Measurements from ENCODE around the gene SYT14.
A peak's percentile ranks its signal among the peaks of the same experiment; 100 is the strongest.

Gene SYT14

DNA sequence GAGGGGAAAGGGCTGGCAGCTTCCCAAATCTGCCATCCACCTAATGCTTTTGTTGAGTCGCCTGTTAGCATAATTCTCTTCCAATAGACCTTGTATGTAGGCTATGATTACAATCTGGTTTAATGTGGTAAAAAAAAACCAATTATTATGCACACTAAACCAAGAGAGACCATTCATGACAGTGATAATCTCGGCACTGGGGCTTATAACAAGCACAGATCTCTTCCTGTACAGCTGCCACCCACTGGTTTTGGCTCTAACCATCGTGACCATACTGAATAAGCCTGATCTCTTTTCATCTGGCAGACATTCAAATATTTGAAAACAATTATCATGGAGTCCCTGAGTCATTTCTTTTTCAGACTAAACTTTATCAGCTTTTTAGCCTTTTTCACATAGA is 12.0 kb upstream of the SYT14 start:
- ATAC-seq = peak; percentile 97
- TF ChIP-seq ZFP30 (CRISPR knock-in tag; IDR thresholded peaks at IDR 0.05) (no peak), ISL1 (CRISPR knock-in tag; IDR thresholded peaks at IDR 0.05) (no peak), SNAI2 (CRISPR knock-in tag; IDR thresholded peaks at IDR 0.05) (no peak), PPARA (CRISPR knock-in tag; IDR thresholded peaks at IDR 0.05; ENCODE audit: borderline replicate concordance) (no peak), GLIS3 (CRISPR knock-in tag; IDR thresholded peaks at IDR 0.05) (no peak), POU6F1 (CRISPR knock-in tag; IDR thresholded peaks at IDR 0.05; ENCODE audit: borderline replicate concordance, low read depth) (no peak), ESRRG (CRISPR knock-in tag; IDR thresholded peaks at IDR 0.05) (no peak), ZNF70 (CRISPR knock-in tag; IDR thresholded peaks at IDR 0.05) (no peak), RARB (CRISPR knock-in tag; IDR thresholded peaks at IDR 0.05) (no peak)

GRCh38 chr1:209927466-209927865 is 10.6 kb upstream of the SYT14 start:
- ATAC-seq = no peak

DNA sequence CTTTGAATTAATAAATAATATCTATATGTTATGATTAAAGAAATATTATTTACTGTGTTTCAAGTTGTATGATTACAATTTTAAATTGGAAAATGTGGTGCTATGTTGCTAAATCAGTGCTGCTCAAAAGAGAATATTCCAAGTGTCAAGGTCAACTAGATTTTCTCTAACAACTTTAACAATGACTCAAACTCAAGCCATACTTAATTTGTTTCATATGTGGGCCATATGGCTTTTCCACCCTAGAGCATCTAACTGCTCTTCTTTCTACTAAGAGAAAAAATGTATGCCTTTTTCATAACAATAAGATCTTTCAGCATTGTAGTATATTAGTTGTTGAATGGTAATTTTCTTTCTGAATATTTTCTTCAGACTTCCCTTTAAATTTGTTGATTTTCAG is 8.3 kb upstream of the SYT14 start:
- peak; percentile 43; the same call in 2 of the 3 replicates for ATAC-seq
- no peak for TF ChIP-seq OSR1 (CRISPR knock-in tag; IDR thresholded peaks at IDR 0.05)
- no peak for TF ChIP-seq GLIS3 (CRISPR knock-in tag; IDR thresholded peaks at IDR 0.05)
- no peak for TF ChIP-seq RARB (CRISPR knock-in tag; IDR thresholded peaks at IDR 0.05)
- no peak for TF ChIP-seq BACH2 (CRISPR knock-in tag; IDR thresholded peaks at IDR 0.05; ENCODE audit: borderline replicate concordance)
- TF ChIP-seq, protein P1, sequence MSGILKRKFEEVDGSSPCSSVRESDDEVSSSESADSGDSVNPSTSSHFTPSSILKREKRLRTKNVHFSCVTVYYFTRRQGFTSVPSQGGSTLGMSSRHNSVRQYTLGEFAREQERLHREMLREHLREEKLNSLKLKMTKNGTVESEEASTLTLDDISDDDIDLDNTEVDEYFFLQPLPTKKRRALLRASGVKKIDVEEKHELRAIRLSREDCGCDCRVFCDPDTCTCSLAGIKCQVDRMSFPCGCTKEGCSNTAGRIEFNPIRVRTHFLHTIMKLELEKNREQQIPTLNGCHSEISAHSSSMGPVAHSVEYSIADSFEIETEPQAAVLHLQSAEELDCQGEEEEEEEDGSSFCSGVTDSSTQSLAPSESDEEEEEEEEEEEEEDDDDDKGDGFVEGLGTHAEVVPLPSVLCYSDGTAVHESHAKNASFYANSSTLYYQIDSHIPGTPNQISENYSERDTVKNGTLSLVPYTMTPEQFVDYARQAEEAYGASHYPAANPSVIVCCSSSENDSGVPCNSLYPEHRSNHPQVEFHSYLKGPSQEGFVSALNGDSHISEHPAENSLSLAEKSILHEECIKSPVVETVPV (CRISPR knock-in tag; IDR thresholded peaks at IDR 0.05) = no peak
- TF ChIP-seq CSDC2 (CRISPR knock-in tag; IDR thresholded peaks at IDR 0.05) = no peak

More at GRCh38 chr1:209927466-209927865, 10.6 kb upstream of the SYT14 start:
- TF ChIP-seq ZFP3 (CRISPR knock-in tag; IDR thresholded peaks at IDR 0.05) (no peak), ESRRG (CRISPR knock-in tag; IDR thresholded peaks at IDR 0.05) (no peak), RARB (CRISPR knock-in tag; IDR thresholded peaks at IDR 0.05) (no peak), ZNF70 (CRISPR knock-in tag; IDR thresholded peaks at IDR 0.05) (no peak), ZFP30 (CRISPR knock-in tag; IDR thresholded peaks at IDR 0.05) (no peak), TCF4 (CRISPR knock-in tag; IDR thresholded peaks at IDR 0.05; ENCODE audit: borderline replicate concordance) (no peak), OSR1 (CRISPR knock-in tag; IDR thresholded peaks at IDR 0.05) (no peak), PPARA (CRISPR knock-in tag; IDR thresholded peaks at IDR 0.05; ENCODE audit: borderline replicate concordance) (no peak)

DNA sequence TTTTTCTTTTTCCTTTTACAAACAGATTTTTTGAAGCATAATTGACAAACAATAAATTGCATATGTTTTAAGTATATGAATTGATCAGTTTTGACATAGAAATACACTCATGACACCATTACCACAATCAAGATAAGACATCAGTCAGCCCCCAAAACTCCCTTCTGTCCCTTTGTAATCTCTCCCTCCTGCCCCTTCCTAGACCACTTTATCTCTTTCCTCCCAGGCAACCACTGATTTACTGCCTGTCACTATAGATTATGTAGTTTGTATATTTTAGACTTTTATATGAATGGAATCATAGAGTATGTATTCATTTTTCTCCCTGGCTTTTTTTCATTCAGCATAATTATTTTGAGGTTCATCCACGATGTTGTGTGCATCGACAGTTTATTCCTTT is 6.9 kb upstream of the SYT14 start:
- no peak for TF ChIP-seq PATZ1 (CRISPR knock-in tag; IDR thresholded peaks at IDR 0.05; ENCODE audit: borderline replicate concordance)
- no peak for TF ChIP-seq GLIS3 (CRISPR knock-in tag; IDR thresholded peaks at IDR 0.05)
- TF ChIP-seq ZC3H10 (CRISPR knock-in tag; IDR thresholded peaks at IDR 0.05) = no peak
- no peak for TF ChIP-seq OSR1 (CRISPR knock-in tag; IDR thresholded peaks at IDR 0.05)
- TF ChIP-seq PPARA (CRISPR knock-in tag; IDR thresholded peaks at IDR 0.05; ENCODE audit: borderline replicate concordance) = no peak
- TF ChIP-seq BACH2 (CRISPR knock-in tag; IDR thresholded peaks at IDR 0.05; ENCODE audit: borderline replicate concordance) = no peak
- no peak for TF ChIP-seq ZFP30 (CRISPR knock-in tag; IDR thresholded peaks at IDR 0.05)
- no peak for TF ChIP-seq TOX (CRISPR knock-in tag; IDR thresholded peaks at IDR 0.05; ENCODE audit: borderline replicate concordance)
- no peak for TF ChIP-seq CSDC2 (CRISPR knock-in tag; IDR thresholded peaks at IDR 0.05)
- TF ChIP-seq ESRRG (CRISPR knock-in tag; IDR thresholded peaks at IDR 0.05) = no peak
- TF ChIP-seq, protein P1 (CRISPR knock-in tag; IDR thresholded peaks at IDR 0.05) = no peak
- TF ChIP-seq POU6F1 (CRISPR knock-in tag; IDR thresholded peaks at IDR 0.05; ENCODE audit: borderline replicate concordance, low read depth) = no peak
- TF ChIP-seq TCF4 (CRISPR knock-in tag; IDR thresholded peaks at IDR 0.05; ENCODE audit: borderline replicate concordance) = no peak
- no peak for ATAC-seq

All from SK-N-SH treated with all-trans-retinoic acid at 6 μM for 48 hours (cell line).